Naive B cell (primary cell): ENCODE results near the gene ZC3H6. TPM values are rescaled to one million over a fixed set of nuclear protein-coding genes. Genes with fewer than 3 reads are reported as not detected.
A peak's percentile ranks its signal among the peaks of the same experiment; 100 is the strongest.
"Not testable (repeated sequence)": the region's sequence is repeated elsewhere in the genome, so short reads cannot be mapped to it uniquely, and the experiment has no call there.

ENCODE experiments used
- ATAC-seq, 2 donors: fragments of 150-1000 bp; cut with Tn5 transposase; 2 replicates each; pipeline ENCODE4 v1.10.0; 2021; ENCODE audit warnings: low read depth in 2 of 2, mild to moderate bottlenecking in 2 of 2, moderate library complexity in 2 of 2
- DNase-seq: peaks from one replicate; pipeline ENCODE4 v3.0.0; 2022
- H3K27ac Mint-ChIP-seq, 6 donors: one replicate each; pipeline ENCODE4 v1.8.0; 2020 to 2022; ENCODE audit warnings: mild to moderate bottlenecking in 6 of 6, mixed read lengths in 6 of 6, moderate library complexity in 5 of 6, inconsistent platforms in 2 of 6
- H3K27me3 Mint-ChIP-seq, 3 donors: one replicate each; pipeline ENCODE4 v1.8.0; 2021 to 2022; ENCODE audit warnings: mixed read lengths in 3 of 3, mild to moderate bottlenecking in 1 of 3
- H3K36me3 Mint-ChIP-seq, 2 donors: one replicate each; pipeline ENCODE4 v1.8.0; 2020 to 2022; ENCODE audit warnings: mixed read lengths in 2 of 2, inconsistent platforms in 1 of 2, mild to moderate bottlenecking in 1 of 2
- H3K4me1 Mint-ChIP-seq, 3 donors: one replicate each; pipeline ENCODE4 v1.8.0; 2020 to 2022; ENCODE audit warnings: mixed read lengths in 3 of 3, inconsistent platforms in 1 of 3, mild to moderate bottlenecking in 1 of 3, moderate library complexity in 1 of 3
- H3K4me3 Mint-ChIP-seq, 8 donors: one replicate each; pipeline ENCODE4 v1.8.0; 2020 to 2022; ENCODE audit warnings: mild to moderate bottlenecking in 8 of 8, mixed read lengths in 8 of 8, moderate library complexity in 8 of 8, inconsistent platforms in 2 of 8
- H3K9me3 Mint-ChIP-seq, 7 donors: one replicate each; pipeline ENCODE4 v1.8.0; 2020 to 2022; ENCODE audit warnings: mixed read lengths in 7 of 7, mild to moderate bottlenecking in 5 of 7, inconsistent platforms in 2 of 7, moderate library complexity in 1 of 7
- polyA plus RNA-seq, 6 donors: library from polyadenylated mRNA; unstranded; fragments of 300-500 nt; fragmentation: Illumina TruSeq; gene quantifications; one replicate each; pipeline ENCODE4 v1.2.3, GENCODE V29; 2021; ENCODE audit warnings: low read depth in 6 of 6

The ZC3H6 gene
- polyA plus RNA-seq, 6 donors from 2014 or later: 0.24 to 7.6 (median 6.7) TPM

DNA sequence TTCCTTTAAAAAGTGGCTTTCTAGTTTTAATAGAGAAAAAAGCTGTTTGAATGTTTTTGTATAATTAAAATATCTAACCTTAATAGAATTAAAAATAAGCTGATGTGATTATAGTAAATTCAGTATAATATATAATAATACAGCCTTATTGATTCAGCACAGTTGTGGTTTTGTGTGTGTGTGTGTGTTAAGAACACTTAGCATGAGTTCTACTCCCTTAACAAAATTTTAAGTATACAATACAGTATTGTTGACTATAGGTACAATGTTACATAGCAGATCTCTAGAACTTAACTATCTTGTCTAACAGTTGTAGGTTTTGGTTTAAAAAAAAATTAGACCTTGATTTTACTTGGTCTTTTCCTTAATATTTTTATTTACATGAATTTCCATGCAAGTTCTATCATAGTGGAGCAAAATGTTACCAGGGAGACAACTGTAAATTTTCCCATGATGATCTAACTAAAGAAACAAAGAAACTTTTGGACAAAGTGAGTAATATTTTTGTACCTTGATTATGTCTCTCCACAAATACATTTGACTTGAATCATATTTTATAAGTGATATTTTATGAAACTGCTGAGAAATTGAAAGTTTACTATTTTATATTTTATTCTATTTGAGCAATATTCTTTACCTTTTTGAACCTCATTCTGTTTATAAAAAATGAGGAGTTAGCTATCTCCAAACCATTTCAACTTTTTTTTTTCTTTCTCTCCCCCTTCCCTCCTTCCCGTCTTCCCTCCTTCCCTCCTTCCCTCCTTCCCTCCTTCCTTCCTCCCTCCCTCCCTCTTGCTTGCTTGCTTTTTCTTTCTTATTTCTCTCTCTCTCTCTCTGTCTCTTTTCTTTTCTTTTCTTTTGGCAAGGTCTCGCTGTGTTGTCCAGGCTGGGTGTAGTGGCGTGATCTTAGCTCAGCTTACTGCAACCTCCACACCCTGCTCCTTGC lies 46.3 kb downstream of the ZC3H6 start:
- no peak overlapping the region for H3K4me3 Mint-ChIP-seq
- H3K27me3 Mint-ChIP-seq: no peaks in the 10 kb centered on the region
- H3K36me3 Mint-ChIP-seq: peaks cover 16 to 18% of the 10 kb centered on the region in 2 donors
- no peak for ATAC-seq
- no peaks in the 10 kb centered on the region for H3K4me1 Mint-ChIP-seq
- H3K27ac Mint-ChIP-seq: no peak overlapping the region
- DNase-seq: no peak
- no peaks in the 10 kb centered on the region for H3K9me3 Mint-ChIP-seq

DNA sequence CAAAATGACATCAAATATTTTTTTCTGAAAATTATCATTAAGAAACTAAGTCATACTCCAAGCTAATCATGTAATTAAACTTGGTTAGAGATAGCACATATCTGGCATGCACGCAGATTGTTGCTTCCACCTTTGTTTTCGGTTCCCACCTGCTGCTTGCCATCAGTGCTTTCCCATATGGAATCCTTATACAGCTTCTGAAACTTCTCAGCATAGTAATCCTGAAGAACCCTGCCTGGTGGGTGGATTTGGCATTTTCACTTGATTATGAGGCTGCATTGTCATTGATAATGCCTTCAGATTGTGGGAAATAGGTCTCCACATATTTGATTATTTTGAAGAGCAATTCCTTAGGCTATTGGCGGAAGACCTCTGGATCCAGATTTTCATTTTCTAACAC lies 47.5 kb downstream of the ZC3H6 start:
- H3K27me3 Mint-ChIP-seq: no peaks in the 10 kb centered on the region
- H3K4me3 Mint-ChIP-seq: no peak overlapping the region
- H3K9me3 Mint-ChIP-seq: no peaks in the 10 kb centered on the region
- no peak overlapping the region for H3K27ac Mint-ChIP-seq
- no peaks in the 10 kb centered on the region for H3K4me1 Mint-ChIP-seq
- peaks cover 18 to 30% of the 10 kb centered on the region in 2 donors for H3K36me3 Mint-ChIP-seq
- no peak for ATAC-seq
- DNase-seq: no peak

DNA sequence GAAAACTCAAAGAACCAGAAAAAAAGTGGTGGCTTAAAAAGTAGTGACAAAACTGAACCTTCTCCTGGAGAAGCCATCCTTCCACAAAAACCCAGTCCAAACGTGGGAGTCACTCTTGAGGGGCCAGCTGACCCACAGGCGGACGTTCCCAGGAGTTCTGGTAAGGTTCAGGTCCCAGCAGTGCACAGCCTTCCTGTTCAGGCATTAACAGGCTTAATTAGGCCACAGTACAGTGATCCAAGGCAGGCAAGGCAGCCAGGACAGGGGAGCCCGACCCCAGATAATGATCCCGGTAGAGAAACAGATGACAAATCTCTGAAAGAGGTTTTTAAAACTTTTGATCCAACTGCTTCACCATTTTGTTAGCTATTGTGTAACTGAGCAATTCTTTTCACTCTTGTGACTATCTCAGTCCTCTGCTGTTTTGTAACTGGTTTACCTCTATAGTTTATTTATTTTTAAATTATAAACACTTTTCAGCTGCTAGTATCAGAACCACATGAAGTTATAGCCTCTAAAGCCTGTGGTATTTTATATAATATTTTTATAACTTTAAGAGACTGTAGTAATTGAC lies 56.8 kb downstream of the ZC3H6 start:
- no peak overlapping the region for H3K4me3 Mint-ChIP-seq
- peak overlapping the region in 1 of 6 donors; percentile 84 for H3K27ac Mint-ChIP-seq
- H3K27me3 Mint-ChIP-seq: no peaks in the 10 kb centered on the region
- peaks cover 0 to 2% (median 0%) of the 10 kb centered on the region in 7 donors for H3K9me3 Mint-ChIP-seq
- no peak for ATAC-seq
- peaks cover 5 to 29% of the 10 kb centered on the region in 2 donors for H3K36me3 Mint-ChIP-seq
- DNase-seq: no peak
- H3K4me1 Mint-ChIP-seq: no peaks in the 10 kb centered on the region

DNA sequence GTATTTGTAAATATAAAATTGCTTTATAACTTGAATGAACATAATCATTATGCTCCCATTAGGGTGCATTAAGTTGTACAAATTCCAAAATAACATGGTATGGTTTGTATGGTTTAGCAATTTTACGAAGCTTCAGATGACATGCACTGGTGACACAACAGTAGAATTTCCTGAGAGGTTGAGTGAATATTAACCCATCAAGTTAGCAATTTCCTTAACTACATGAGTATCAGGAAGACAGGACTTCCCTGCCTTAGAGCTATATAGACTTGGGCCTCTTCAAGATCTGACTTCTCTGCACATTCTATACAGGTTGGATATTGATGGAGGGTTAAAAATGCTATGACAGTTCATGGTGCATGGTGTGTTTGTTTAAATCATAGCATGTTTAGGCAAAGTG lies 60.2 kb downstream of the ZC3H6 start:
- Mint-ChIP-seq H3K27me3 (no peaks in the 10 kb centered on the region), H3K4me3 (no peak overlapping the region), H3K4me1 (no peaks in the 10 kb centered on the region), H3K36me3 (peaks cover 5 to 13% of the 10 kb centered on the region in 2 donors), H3K9me3 (no peaks in the 10 kb centered on the region), H3K27ac (no peak overlapping the region)
- ATAC-seq (no peak), DNase-seq (no peak)

DNA sequence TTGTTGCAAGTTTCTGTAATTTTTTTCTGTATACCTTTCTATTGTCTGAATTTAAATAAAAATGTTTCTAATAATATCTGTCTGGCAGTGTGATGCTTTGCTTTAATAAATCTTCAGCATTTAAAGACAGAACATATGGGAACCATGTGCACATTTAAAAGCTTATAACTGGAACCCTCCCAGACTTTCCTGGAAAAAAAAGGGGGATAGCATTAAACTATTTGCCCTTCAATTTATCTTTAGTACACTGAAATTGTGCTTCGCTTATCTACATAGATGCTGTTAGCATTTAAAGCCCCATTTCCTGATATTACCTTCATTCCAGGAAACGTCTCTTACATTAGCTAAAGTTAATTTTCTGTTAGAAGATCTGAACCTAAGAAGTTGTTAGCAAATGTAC lies 64.6 kb downstream of the ZC3H6 start:
- H3K27me3 Mint-ChIP-seq: no peaks in the 10 kb centered on the region
- DNase-seq (no peak), ATAC-seq (no peak)
- no peaks in the 10 kb centered on the region for H3K36me3 Mint-ChIP-seq
- no peak overlapping the region for H3K27ac Mint-ChIP-seq
- H3K4me3 Mint-ChIP-seq: no peak overlapping the region
- no peaks in the 10 kb centered on the region for H3K4me1 Mint-ChIP-seq
- H3K9me3 Mint-ChIP-seq: no peaks in the 10 kb centered on the region

DNA sequence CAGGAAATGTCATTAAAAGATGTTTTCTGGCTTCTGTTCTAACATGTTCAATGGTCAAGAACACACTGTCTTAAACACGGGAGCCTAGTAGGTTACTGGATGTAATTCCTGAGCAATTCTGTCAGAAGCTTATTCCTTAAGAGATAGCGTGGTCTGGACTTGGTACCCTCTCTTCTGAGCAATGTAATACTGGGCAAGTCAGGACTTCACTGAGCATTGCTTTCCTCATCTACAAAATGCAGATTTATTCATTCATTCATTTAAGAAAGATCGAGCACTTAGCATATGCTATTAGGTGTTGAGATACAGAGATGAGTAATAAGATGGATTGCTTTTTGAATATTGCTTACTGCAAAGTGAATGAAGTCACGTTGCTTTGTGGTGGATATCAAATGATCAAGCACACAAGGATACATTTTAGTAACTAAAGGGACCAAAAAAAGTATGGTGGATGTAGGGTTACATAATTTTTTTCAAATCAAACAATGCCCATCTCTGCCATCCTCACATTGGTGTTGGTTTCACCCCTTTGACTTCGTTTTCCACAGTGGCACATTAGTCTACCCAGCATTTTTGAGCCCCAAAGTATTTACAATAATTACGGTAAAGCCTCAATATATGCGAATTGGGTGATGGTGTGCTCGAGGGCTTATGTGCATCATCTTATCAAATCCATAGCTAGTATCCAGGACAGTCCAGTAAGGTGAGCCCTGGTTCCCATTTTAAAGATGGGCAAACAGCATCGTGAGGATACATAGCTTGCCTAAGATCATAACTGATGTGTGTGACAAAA lies 65.3 kb downstream of the ZC3H6 start:
- no peak for ATAC-seq
- Mint-ChIP-seq H3K4me3 (no peak overlapping the region), H3K27me3 (no peaks in the 10 kb centered on the region), H3K9me3 (peaks cover 0 to 1% (median 0%) of the 10 kb centered on the region in 7 donors), H3K4me1 (no peaks in the 10 kb centered on the region), H3K27ac (no peak overlapping the region), H3K36me3 (no peaks in the 10 kb centered on the region)
- no peak for DNase-seq

DNA sequence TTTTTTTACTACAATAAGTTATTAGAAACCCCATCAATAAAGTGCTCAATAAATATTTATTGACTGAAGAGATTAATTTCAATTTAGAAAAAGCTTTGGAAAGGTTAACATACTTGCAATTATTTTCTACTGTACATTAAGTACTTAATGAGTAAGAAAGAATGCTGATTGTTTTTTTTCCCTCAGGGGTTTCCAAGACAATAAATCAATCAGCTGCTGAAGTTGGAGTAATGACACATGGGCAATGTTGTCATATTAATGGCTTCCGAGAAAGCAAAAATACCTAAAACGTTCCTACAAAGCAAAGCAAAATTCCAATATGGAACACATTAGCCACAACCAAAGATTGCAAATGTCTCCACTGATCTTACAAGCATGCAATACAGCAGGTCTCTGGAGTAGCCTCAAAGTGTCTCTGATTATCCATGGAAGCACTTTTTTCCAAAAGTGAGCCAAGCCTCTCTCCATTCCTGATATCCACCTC lies 66.7 kb downstream of the ZC3H6 start:
- DNase-seq: no peak
- peaks cover 0 to 5% (median 0%) of the 10 kb centered on the region in 7 donors for H3K9me3 Mint-ChIP-seq
- no peak overlapping the region for H3K27ac Mint-ChIP-seq
- H3K36me3 Mint-ChIP-seq: no peaks in the 10 kb centered on the region
- no peak for ATAC-seq
- no peaks in the 10 kb centered on the region for H3K4me1 Mint-ChIP-seq
- H3K4me3 Mint-ChIP-seq: no peak overlapping the region
- H3K27me3 Mint-ChIP-seq: no peaks in the 10 kb centered on the region

DNA sequence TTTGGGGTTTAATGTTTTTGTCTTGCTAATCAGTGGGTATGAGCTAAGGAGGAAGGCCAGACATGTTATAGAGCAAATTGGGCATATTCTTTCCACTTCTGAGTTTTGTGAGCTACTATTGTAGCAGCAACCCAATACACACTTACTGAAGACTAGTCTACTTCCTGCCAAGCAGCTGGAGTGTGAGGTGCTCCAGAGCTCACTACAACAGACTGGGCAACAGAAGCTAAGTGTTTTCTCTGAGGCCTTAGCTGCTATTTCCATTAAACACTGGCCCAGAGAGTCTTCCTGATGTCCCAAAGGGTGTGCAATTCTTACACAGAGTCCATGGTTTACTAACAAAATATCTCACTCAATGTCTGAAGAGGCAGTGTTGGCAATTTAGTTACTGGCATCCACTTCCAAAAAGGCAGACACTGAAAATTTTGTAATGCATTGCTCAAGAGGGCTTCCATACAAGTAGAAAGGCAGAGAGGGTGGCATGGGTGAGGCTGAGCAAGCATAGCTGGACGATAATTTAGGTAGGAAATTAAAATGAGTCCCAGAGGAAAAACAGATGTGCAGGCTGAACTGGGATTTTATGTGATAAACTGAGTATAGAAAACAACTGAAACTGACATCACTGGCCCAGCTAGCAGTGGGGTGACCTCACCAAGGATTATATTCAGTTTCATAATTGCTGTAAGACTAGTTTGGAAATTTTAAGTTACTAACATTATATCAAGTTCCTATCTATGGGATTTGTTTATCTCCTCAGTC lies 68.6 kb downstream of the ZC3H6 start:
- no peaks in the 10 kb centered on the region for H3K36me3 Mint-ChIP-seq
- ATAC-seq (no peak), DNase-seq (no peak)
- peaks cover 0 to 5% (median 0%) of the 10 kb centered on the region in 7 donors for H3K9me3 Mint-ChIP-seq
- no peaks in the 10 kb centered on the region for H3K4me1 Mint-ChIP-seq
- peak overlapping the region in 1 of 6 donors; percentile 27 for H3K27ac Mint-ChIP-seq
- H3K4me3 Mint-ChIP-seq: no peak overlapping the region
- no peaks in the 10 kb centered on the region for H3K27me3 Mint-ChIP-seq

DNA sequence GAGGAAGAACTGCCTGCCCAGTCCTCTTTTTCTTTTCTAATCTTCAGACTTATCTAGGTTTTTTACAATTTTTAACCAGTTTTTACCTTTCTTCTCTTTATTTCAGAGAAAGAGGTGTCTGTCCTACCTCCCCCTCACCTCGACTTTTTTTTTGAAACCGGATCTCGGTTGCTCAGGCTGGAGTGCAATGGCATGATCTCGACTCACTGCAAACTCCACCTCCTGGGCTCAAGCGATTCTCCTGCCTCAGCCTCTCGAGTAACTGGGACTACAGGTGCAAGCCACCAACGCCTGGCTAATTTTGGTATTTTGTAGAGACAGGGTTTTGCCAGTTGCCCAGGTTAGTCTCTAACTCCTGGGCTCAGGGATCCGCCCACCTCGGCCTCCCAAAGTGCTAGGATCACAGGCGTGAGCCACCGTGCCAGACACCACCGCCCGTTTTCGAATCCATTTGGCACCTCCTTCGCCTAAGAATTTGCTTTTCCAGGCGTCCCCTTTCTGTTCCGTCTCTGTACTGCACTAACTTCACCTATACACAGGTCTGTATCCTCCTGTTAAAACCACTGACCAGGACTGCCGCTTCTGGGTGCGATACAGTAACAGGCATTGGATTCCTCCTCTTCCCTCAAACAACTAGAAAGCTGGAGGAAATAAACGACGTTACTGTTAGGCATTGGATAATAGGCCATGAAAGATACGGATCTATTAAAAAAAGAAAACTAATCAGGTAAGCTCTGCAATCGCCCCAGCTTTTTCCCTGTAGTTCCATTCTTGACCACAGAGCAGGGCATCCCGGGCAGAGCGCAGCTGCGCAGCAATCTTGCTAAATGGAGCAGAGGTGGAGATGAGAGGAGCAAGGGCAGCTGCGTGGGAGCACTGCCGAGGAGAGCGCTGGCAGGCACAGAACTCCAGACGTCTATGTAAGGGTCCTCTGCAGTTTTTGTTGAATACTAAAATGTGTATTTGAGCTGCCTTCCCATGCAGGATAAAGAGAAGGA lies 69.9 kb downstream of the ZC3H6 start:
- Mint-ChIP-seq H3K4me1 (no peaks in the 10 kb centered on the region), H3K36me3 (no peaks in the 10 kb centered on the region), H3K4me3 (no peak overlapping the region), H3K9me3 (peaks cover 0 to 5% (median 0%) of the 10 kb centered on the region in 7 donors), H3K27ac (peak overlapping the region in 1 of 6 donors; percentile 72), H3K27me3 (no peaks in the 10 kb centered on the region)
- no peak for ATAC-seq
- no peak for DNase-seq

DNA sequence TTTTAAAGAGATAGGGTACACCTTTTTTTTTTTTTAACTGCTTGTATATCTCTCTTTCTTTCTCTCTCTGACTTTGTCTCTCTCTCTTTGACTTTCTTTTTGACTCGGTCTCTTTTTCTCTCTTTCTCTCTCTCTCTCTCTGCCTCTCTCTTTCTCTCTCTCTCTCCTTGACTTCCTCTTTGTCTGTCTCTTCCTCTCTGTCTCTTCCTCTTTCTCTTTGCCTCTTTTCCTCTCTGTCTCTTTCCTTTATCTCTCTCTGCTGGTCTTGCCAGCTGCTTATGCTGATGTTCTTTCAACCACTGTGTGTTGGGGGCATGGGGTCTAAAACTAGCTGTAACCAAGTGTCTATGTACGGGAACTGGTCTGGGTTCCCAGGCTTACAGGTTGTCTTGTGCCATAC lies 76.9 kb downstream of the ZC3H6 start:
- not testable (repeated sequence) for ATAC-seq, H3K9me3 Mint-ChIP-seq, H3K27me3 Mint-ChIP-seq, DNase-seq, H3K36me3 Mint-ChIP-seq
- H3K4me1 Mint-ChIP-seq: peaks cover 6 to 11% (median 8%) of the 10 kb centered on the region in 3 donors
- peak overlapping the region in 4 of 6 donors; percentile 8 to 85 (median 10) for H3K27ac Mint-ChIP-seq
- H3K4me3 Mint-ChIP-seq: peak overlapping the region in 2 of 8 donors; percentile 2 to 31

DNA sequence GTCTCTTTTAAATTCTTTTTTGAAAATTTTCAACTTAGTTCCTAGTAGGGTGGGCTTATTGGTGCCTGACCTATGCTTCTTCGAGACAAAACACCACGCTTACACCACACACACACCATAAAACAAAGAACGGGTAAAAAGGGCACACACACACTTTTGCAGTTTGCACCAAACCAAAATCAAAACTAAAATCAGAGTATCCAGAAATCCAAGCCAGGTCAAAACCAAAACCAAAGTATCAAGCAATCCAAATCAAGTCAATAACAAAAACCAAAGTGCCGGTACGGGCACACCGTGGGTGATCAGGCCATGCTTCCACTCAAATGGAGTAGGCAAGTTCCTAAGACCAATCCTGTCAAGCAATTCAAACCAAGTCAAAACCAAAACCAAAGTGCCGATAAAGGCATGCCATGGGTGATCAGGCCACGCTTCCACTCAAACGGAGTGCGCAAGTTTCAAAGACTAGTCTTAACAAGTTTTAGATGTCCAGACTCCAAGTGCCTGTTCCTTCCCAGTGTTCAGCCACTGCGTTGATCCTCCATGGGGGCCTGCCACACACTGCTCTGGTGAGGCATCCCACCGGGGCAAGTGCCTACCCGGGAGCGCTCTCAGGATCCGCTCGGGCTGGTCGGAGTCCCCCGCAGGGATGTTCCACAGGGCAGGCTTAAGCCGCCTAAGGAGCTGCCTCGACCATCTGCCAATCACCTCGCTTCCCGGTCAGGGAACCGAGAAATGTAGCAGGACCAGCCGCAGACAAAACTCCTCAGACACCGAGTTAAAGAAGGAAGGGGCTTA lies 77.6 kb downstream of the ZC3H6 start:
- DNase-seq, H3K9me3 Mint-ChIP-seq, H3K36me3 Mint-ChIP-seq, ATAC-seq, H3K27ac Mint-ChIP-seq, H3K4me3 Mint-ChIP-seq, H3K27me3 Mint-ChIP-seq: not testable (repeated sequence)
- peaks cover 6 to 11% (median 8%) of the 10 kb centered on the region in 3 donors for H3K4me1 Mint-ChIP-seq
